Muscle of leg (tissue), 11 donors: Measurements from ENCODE around the gene MYO18A. TPM values are rescaled to one million over a fixed set of nuclear protein-coding genes. Genes with fewer than 3 reads are reported as not detected.
A peak's percentile ranks its signal among the peaks of the same experiment; 100 is the strongest.

Source experiments
- DNase-seq: peaks from one replicate; pipeline ENCODE4 v3.0.0; 2013
- H3K27ac ChIP-seq: one replicate; pipeline ENCODE4 v1.5.1; 2013; ENCODE audit warnings: mild to moderate bottlenecking, low read length, control low read depth
- H3K27me3 ChIP-seq: one replicate; pipeline ENCODE4 v1.6.1; 2013; ENCODE audit warnings: low read length; ENCODE audit not compliant: control insufficient read depth, insufficient read depth
- H3K36me3 ChIP-seq: one replicate; pipeline ENCODE4 v1.6.1; 2013; ENCODE audit warnings: low read length; ENCODE audit not compliant: control insufficient read depth, insufficient read depth
- H3K4me1 ChIP-seq: one replicate; pipeline ENCODE4 v1.6.1; 2013; ENCODE audit warnings: low read length; ENCODE audit not compliant: control insufficient read depth, insufficient read depth
- H3K4me3 ChIP-seq: one replicate; pipeline ENCODE4 v1.5.1; 2013; ENCODE audit warnings: low read length, control low read depth
- H3K9me3 ChIP-seq: replicated peaks from 2 replicates; pipeline ENCODE4 v1.6.1; 2013; ENCODE audit warnings: low read depth, low read length; ENCODE audit not compliant: control insufficient read depth
- WGBS: methylation state at CpG from one replicate; pipeline ENCODE4 v1.1.5; 2013; ENCODE audit warnings: missing lambda C conversion rate; ENCODE audit not compliant: insufficient coverage; 5-methylcytosine and 5-hydroxymethylcytosine counted together
- polyA plus RNA-seq, 8 donors: library from polyadenylated mRNA; unstranded; fragments of 120-200 nt; gene quantifications; one replicate each; pipeline versions ENCODE4 v1.2.1 to v1.2.3, GENCODE V29; 2013; ENCODE audit warnings: inconsistent platforms in 1 of 8, low replicate concordance in 1 of 8; ENCODE audit not compliant: insufficient read length in 8 of 8, insufficient read depth in 1 of 8
- total RNA-seq: library from RNA; stranded (reverse); fragments of 120-200 nt; gene quantifications from one replicate; pipeline ENCODE4 v1.2.4, GENCODE V29; 2013

MYO18A gene
- total and polyA plus RNA-seq, 9 donors: 157 to 309 (median 205) TPM

DNA sequence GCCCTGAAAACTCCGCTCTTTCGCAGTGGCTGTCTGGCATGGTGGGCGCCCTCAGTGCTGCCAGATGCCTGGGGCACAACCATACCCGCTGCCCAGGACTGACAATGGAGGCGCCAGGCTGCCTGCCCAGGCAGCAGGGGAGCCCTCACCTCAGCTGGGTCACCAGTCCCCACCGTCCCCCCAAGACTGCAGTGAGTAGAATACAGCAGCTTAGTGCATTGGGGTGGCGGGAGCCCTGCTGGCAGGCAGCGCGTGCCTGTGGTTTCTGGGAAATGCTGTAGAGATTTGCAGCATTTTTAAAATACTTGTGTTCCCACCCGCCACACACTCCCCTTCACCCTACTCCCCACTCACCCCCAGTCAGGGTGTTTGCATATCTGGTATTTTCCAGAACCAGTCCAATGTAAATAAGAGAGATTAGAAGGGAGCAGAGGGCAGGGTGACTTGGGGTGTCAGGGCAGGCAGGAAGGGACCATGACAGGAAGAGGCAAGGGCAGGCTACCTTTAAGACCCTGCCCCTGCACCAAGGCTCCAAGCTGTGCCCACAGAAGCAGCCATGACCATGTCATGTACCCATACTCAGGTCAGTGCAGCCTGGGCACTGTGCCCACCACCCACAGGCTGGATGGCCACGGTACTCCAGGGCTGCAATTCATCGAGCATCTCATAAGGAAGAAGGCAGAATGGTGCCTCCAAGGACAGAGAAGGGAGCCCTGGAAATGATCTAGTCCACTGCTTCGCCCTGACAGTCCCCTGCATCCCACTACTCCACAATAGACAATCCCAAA is 21.5 kb downstream of the MYO18A start:
- peaks cover 3% of the 10 kb centered on the region for H3K36me3 ChIP-seq
- no peak for DNase-seq
- no peaks in the 10 kb centered on the region for H3K27me3 ChIP-seq
- H3K9me3 ChIP-seq: no peaks in the 10 kb centered on the region
- H3K4me1 ChIP-seq: peaks cover 62% of the 10 kb centered on the region
- 69% methylated on average over 7 of the region's 13 CpGs for WGBS
- no peak overlapping the region for H3K4me3 ChIP-seq
- H3K27ac ChIP-seq: no peak overlapping the region

DNA sequence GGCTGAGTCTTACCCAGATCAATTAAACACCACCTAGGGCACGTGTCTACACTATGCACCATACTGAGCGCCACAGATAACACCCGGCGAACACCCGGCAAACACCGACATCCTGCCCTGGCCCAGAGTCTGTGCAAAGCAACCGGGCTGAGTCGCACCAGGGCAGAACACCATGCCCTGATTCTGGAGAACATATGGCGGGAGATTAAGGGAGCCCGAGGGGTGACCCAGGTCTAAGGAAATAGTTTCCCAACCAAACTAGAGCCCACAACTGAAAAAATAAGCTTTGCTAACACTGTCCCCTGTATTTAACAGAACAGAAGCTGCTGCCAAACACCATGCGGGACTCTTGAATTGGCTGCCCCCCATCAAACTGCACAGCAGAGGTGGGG is 22.1 kb downstream of the MYO18A start:
- peaks cover 3% of the 10 kb centered on the region for H3K36me3 ChIP-seq
- H3K4me3 ChIP-seq: no peak overlapping the region
- H3K9me3 ChIP-seq: no peaks in the 10 kb centered on the region
- H3K27me3 ChIP-seq: no peaks in the 10 kb centered on the region
- no peak for DNase-seq
- peaks cover 58% of the 10 kb centered on the region for H3K4me1 ChIP-seq
- WGBS: 83% methylated on average over 8 of the region's 11 CpGs
- H3K27ac ChIP-seq: no peak overlapping the region

DNA sequence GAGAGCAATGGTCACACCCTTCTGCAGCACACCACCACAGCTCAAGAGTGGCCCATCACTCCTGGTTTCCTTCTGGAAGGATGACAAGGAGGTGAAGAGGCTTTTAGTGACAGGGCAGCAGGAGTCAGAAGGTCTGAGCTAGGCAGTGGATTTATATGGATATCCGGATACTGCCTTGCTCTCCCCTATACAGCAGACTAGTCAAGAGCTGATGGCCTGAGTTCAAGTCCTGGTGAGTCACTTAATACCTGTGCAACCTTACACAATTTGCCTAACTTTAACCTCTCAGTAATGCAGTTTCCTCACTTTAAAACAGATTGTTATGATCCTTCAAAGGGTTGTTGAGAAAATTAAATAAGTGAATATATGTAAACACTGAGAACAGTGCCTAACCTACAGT is 22.9 kb downstream of the MYO18A start:
- peaks cover 50% of the 10 kb centered on the region for H3K4me1 ChIP-seq
- H3K27ac ChIP-seq: no peak overlapping the region

DNA sequence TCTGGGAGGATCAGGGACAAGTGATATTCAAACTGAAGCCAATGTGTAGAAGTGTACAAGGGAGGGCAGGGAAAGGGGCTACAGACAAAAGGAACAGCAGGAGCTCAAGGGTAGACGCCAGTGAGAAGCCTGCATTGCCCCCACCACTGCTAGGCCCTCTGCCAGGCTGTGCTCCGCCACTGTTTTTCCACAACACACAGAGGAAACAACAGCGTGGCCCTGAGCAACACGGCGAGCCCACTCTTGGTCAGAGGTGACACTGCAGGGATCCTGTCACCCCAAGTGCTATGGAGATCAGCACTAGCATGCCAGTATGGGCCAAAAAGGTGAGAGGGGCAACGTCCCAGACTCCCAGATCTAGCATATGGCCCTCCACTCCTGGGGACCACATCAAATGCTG is 23.4 kb downstream of the MYO18A start:
- no peak for DNase-seq
- WGBS: 71% methylated on average over 6 of the region's 6 CpGs
- Histone ChIP-seq H3K4me3 (no peak overlapping the region), H3K36me3 (no peaks in the 10 kb centered on the region), H3K27ac (peak overlapping the region; percentile 59), H3K27me3 (no peaks in the 10 kb centered on the region), H3K9me3 (no peaks in the 10 kb centered on the region), H3K4me1 (peaks cover 50% of the 10 kb centered on the region)

More for the DNA sequence above, 22.9 kb downstream of the MYO18A start:
- H3K36me3 ChIP-seq: no peaks in the 10 kb centered on the region
- H3K9me3 ChIP-seq: no peaks in the 10 kb centered on the region
- H3K27me3 ChIP-seq: no peaks in the 10 kb centered on the region
- H3K4me3 ChIP-seq: no peak overlapping the region
- no peak for DNase-seq
- no CpG with 5 or more reads among the region's 1 CpG for WGBS

DNA sequence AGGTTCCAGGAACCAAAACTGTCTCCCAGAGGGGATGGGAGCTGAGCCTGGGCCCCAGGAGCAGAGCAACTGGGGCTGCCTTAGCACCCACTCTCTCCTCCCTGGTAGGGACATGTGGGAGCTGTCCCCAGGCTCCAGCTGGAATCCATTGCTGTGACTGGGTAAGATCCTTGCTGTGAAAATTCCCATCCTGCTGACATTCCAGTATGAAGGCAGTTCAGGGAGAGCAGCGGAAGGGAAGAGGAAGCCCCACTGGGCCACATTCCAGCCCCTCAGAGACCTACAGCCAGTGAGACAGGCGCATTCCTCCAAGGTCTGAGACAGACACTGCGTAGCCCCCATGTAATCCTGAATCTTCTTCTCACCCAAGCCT is 24.2 kb downstream of the MYO18A start:
- Histone ChIP-seq H3K4me3 (no peak overlapping the region), H3K27ac (peak overlapping the region; percentile 59), H3K9me3 (no peaks in the 10 kb centered on the region), H3K36me3 (no peaks in the 10 kb centered on the region), H3K27me3 (no peaks in the 10 kb centered on the region), H3K4me1 (peaks cover 55% of the 10 kb centered on the region)
- WGBS: 100% methylated on average over 1 of the region's 3 CpGs
- no peak for DNase-seq

DNA sequence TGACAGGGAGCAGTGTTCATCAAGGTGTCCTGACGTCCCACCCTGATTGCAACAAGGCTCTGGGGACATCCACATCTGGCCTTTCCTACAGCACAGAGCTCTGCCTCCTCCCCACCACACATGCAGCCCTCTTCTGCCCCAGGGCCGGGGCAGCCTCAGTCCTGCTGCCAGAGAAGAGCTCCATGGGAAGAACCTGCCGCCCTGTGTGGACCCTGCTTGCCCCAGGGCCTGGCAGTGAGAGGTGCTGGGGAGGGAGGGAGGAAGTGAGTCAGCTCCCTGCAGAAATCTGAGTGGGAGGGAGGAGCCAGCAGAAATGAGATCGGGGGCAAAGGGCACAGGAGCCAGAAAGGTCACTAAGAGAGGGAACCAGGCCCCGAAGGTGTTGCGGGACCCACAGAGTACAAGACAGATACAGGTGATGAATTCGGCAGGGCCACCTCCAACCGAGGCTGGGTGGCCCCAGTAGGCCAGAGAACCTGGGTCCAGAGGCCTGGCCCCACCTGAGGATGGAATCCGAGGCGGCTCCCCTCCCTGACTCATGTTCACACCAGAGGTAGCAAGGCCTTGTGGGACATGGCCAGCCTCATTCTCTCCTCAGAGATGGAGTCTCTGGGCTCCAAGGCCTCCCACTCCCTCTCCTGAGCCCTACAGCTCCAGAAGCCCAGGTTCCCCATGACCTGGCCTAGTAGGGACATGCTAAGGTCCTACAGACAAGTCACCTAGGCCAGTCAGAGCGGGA is 24.8 kb downstream of the MYO18A start:
- peak overlapping the region; percentile 59 for H3K27ac ChIP-seq
- 52% methylated on average over 9 of the region's 11 CpGs for WGBS
- no peaks in the 10 kb centered on the region for H3K36me3 ChIP-seq
- no peak for DNase-seq
- H3K27me3 ChIP-seq: no peaks in the 10 kb centered on the region
- peaks cover 60% of the 10 kb centered on the region for H3K4me1 ChIP-seq
- no peak overlapping the region for H3K4me3 ChIP-seq
- no peaks in the 10 kb centered on the region for H3K9me3 ChIP-seq

DNA sequence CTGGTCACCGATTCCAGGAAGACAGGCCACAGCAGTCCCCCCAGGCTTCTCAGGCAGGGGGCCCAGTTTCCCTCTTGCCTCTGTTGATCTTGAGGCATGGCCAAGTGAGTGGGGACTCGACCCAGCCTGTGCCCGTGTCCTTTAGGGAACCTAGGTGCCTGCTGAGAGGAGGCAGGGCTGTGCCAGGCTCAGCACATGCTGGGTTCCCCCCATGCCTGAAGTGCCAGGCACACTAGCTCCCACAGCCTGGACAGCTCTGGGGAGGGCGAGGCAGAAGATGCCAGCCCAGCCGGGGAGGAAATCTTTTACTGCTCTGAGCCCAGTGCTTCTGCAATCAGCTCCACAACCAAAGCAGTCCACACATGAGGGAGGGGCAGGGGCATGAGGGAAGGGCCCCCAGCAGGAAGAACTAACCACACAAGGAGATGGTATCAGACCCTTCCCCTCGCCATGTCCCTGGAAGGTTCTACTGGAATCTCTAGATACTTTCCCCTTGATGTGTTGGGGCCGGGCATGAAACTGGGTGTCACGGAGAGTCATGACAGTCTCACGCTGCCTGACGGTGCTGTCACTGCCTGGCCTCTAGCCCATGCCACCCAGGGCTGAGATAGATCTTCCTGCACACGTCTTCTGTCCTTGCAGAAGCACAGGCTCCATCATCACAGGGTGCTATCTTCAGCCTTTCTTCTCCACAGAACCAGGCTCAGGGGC is 25.5 kb downstream of the MYO18A start:
- Histone ChIP-seq H3K36me3 (no peaks in the 10 kb centered on the region), H3K4me1 (peaks cover 63% of the 10 kb centered on the region), H3K9me3 (no peaks in the 10 kb centered on the region), H3K27ac (no peak overlapping the region), H3K27me3 (no peaks in the 10 kb centered on the region), H3K4me3 (no peak overlapping the region)
- no peak for DNase-seq
- 58% methylated on average over 8 of the region's 11 CpGs for WGBS

DNA sequence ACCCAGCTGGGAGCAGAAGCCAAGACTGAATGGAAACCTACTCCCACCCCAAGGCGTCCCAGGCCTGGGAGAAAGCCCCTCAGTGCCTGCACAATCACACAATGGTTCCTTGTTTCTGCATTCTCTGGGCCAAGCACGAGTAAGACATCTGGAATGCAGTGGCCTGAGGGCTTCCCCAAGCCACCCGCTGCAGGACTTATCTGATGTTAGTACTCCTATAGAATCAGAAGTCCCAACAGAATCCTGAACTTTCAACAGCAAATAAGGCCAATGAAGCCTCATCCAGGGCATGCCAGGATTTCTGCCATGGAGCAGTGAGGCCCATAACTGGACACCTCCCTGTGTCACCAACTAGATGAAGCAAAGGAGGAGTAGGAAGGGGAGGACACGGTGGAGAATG is 28.6 kb downstream of the MYO18A start:
- 52% methylated on average over 3 of the region's 4 CpGs for WGBS
- Histone ChIP-seq H3K4me3 (no peak overlapping the region), H3K27ac (no peak overlapping the region), H3K27me3 (no peaks in the 10 kb centered on the region), H3K9me3 (no peaks in the 10 kb centered on the region), H3K4me1 (peaks cover 63% of the 10 kb centered on the region), H3K36me3 (no peaks in the 10 kb centered on the region)
- no peak for DNase-seq

DNA sequence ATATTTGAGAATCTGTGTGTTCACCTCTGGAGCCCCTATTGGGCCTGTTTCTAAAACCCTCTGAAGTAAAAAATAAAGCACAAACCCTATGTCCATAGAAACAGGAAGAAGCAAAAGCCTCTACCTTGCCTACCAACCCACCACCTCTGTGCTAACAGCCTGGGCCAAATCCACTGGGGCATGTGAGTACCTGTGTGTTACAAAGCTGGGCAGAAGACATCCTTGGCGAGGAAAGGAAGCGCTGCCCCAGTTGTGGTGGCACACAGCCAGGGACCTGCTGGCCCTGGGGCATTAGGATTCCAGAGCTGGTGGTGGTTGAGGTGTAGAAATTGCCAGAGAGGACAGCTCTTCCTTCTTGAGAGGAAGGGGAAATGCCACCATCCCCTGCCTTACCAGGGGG is 30.0 kb downstream of the MYO18A start:
- no peak for DNase-seq
- Histone ChIP-seq H3K27ac (no peak overlapping the region), H3K36me3 (no peaks in the 10 kb centered on the region), H3K27me3 (no peaks in the 10 kb centered on the region), H3K4me3 (no peak overlapping the region), H3K4me1 (peaks cover 50% of the 10 kb centered on the region), H3K9me3 (no peaks in the 10 kb centered on the region)
- 68% methylated on average over 2 of the region's 2 CpGs for WGBS

DNA sequence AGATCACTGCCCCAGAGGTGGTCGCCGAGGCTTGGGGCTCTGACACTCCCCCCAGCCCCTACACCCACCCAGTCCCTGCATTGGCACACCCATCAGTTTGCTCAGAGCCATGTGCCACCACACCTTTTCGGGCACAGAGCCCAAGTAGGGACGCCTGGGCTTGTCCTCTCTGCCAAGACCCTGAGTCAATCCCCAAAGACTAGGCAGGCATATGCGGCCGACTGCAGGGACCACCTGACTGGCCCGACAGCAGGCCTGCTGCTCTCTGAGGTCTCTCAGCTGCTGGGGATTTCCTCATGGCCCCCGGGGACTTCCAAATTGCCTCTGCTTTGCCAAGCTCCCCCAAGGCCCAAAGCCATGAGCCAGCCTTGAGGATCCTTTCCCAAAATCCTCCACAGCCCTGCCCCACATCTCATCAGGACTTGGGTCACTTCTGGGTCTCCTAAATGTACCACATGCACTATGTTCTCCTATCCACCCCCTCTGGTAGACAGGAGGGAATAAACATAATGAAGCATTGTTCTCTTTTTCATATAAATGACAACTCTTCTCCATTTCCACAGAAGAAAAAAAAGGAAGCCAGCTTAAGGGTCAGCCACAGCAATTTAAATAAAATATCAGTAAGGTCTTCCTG is 30.6 kb downstream of the MYO18A start:
- H3K4me3 ChIP-seq: peak overlapping the region; percentile 64
- H3K9me3 ChIP-seq: no peaks in the 10 kb centered on the region
- peak overlapping the region; percentile 40 for H3K27ac ChIP-seq
- DNase-seq: peak; percentile 54
- H3K4me1 ChIP-seq: peaks cover 46% of the 10 kb centered on the region
- no peaks in the 10 kb centered on the region for H3K36me3 ChIP-seq
- 47% methylated on average over 7 of the region's 8 CpGs for WGBS
- no peaks in the 10 kb centered on the region for H3K27me3 ChIP-seq
